HEK293T (cell line): Measurements from ENCODE around the gene FAM20C.

ENCODE experiments used
- CTBP1 ChIP-seq: fragments of 450-650 bp; IDR thresholded peaks from 2 replicates; pipeline ENCODE4 v1.6.1; 2016; ENCODE audit warnings: borderline replicate concordance
- SP1 ChIP-seq: fragments of 450-650 bp; IDR thresholded peaks from 2 replicates; pipeline ENCODE4 v1.6.1; 2017
- TARDBP ChIP-seq: fragments of 450-650 bp; IDR thresholded peaks from 2 replicates; pipeline ENCODE4 v1.6.1; 2016
- ZNF384 ChIP-seq: fragments of 450-650 bp; IDR thresholded peaks from 2 replicates; pipeline ENCODE4 v1.6.1; 2016

GRCh38 chr7:207418-208129 lies 15.2 kb downstream of the FAM20C start:
- TF ChIP-seq CTBP1 = no peak
- no peak for TF ChIP-seq ZNF384
- no peak for TF ChIP-seq SP1
- no peak for TF ChIP-seq TARDBP
